HCT116 (cell line): ENCODE results near the gene GIT1. TPM values are rescaled to one million over a fixed set of nuclear protein-coding genes. Genes with fewer than 3 reads are reported as not detected.

Experiments used
- ATAC-seq: fragments of 200-7000 bp; cut with Tn5 transposase; 2 replicates; pipeline ENCODE4 v1.9.1; 2020; ENCODE audit warnings: mild to moderate bottlenecking, moderate library complexity
- BruUV-seq: library from RNA; stranded (reverse); fragments of 400-500 nt; replicated peaks from 2 replicates; lab custom pipeline; 2021; lab: Mats Ljungman, UMichigan
- CTCF ChIA-PET: fragments of 300-600 bp; sonication (Branson Sonifier 250); formaldehyde crosslinking; loops from one replicate; lab custom pipeline; 2021; ENCODE audit warnings: antibody characterized with exemption; lab: Charles Lee
- POLR2A ChIA-PET: fragments of 300-600, 350-600 bp; sonication (Branson Sonifier 250); formaldehyde crosslinking; loops from one replicate; lab custom pipeline; 2021; ENCODE audit warnings: antibody characterized with exemption; lab: Charles Lee
- RAD21 ChIA-PET, 2 experiments: fragments of 300-600 bp; sonication (Branson Sonifier 250); formaldehyde crosslinking; loops; one replicate each; lab custom pipeline; 2023; ENCODE audit warnings: low total read pairs in 2 of 2; ENCODE audit not compliant: uncharacterized antibody in 2 of 2, unreplicated experiment in 2 of 2, low non-redundant PET in 1 of 2; lab: Charles Lee
- DNase-seq: peaks from one replicate; pipeline ENCODE4 v3.0.0-alpha.2; 2010; ENCODE audit warnings: low read depth, low spot score
- H2AFZ ChIP-seq: fragments of 200-600 bp; shearing (Covaris generic), sonication (generic); 2 replicates; pipeline ENCODE4 v1.6.1; 2017; ENCODE audit warnings: low read depth, mixed run types, mixed read lengths, antibody characterized with exemption, low read length; ENCODE audit not compliant: poor library complexity, severe bottlenecking
- H3K27ac ChIP-seq: 2 replicates; pipeline ENCODE4 v1.5.1; 2012; ENCODE audit warnings: low read depth, low read length
- H3K27me3 ChIP-seq: fragments of 200-600 bp; sonication (generic); 2 replicates; pipeline ENCODE4 v1.6.1; 2016; ENCODE audit warnings: mixed run types, low read length, mixed read lengths; ENCODE audit not compliant: insufficient read depth
- H3K36me3 ChIP-seq, 2 experiments: fragments of 200-500 bp in 1 of 2; fragments of 200-600 bp in 1 of 2; sonication (Bioruptor generic) in 1 of 2; sonication (generic) in 1 of 2; 2 replicates each; pipeline versions ENCODE4 v1.5.1 to v1.6.1; 2014 to 2016; ENCODE audit warnings: low read length in 2 of 2, inconsistent platforms in 1 of 2, mixed read lengths in 1 of 2, mixed run types in 1 of 2; ENCODE audit not compliant: insufficient read depth in 2 of 2, control insufficient read depth in 1 of 2
- H3K4me1 ChIP-seq, 2 experiments: fragments of 200-600 bp in 1 of 2; sonication (generic) in 1 of 2; 2 replicates each; pipeline versions ENCODE4 v1.5.1 to v1.6.1; 2012 to 2017; ENCODE audit warnings: low read length in 2 of 2, inconsistent platforms in 1 of 2, mild to moderate bottlenecking in 1 of 2, mixed read lengths in 1 of 2, mixed run types in 1 of 2, moderate library complexity in 1 of 2; ENCODE audit not compliant: insufficient read depth in 2 of 2, control insufficient read depth in 1 of 2
- H3K4me2 ChIP-seq: fragments of 200-600 bp; sonication (generic); 2 replicates; pipeline ENCODE4 v1.6.1; 2017; ENCODE audit warnings: mixed run types, low read length, mixed read lengths
- H3K4me3 ChIP-seq, 2 experiments: fragments of 200-600 bp in 1 of 2; sonication (generic) in 1 of 2; replicated peaks in 1 of 2; 2 replicates each; pipeline ENCODE4 v1.5.1; 2011 to 2016; ENCODE audit warnings: low read length in 2 of 2, control low read depth in 1 of 2, low read depth in 1 of 2, mild to moderate bottlenecking in 1 of 2, mixed read lengths in 1 of 2, mixed run types in 1 of 2
- H3K79me2 ChIP-seq: fragments of 200-600 bp; sonication (generic); 2 replicates; pipeline ENCODE4 v1.6.1; 2017; ENCODE audit warnings: mild to moderate bottlenecking, mixed run types, low read length, moderate library complexity, mixed read lengths; ENCODE audit not compliant: insufficient read depth
- H3K9ac ChIP-seq: fragments of 200-600 bp; sonication (generic); 2 replicates; pipeline ENCODE4 v1.6.1; 2016; ENCODE audit warnings: low read length, mixed read lengths
- H3K9me2 ChIP-seq: fragments of 200-600 bp; sonication (generic), shearing (Covaris generic); 2 replicates; pipeline ENCODE4 v1.6.1; 2017; ENCODE audit warnings: mixed run types, mild to moderate bottlenecking, moderate library complexity; ENCODE audit not compliant: insufficient read depth
- H3K9me3 ChIP-seq, 2 experiments: fragments of 200-500 bp in 1 of 2; fragments of 200-600 bp in 1 of 2; sonication (Bioruptor generic) in 1 of 2; sonication (generic) in 1 of 2; 2 replicates each; pipeline ENCODE4 v1.6.1; 2014 to 2017; ENCODE audit warnings: low read length in 2 of 2, mixed read lengths in 2 of 2, inconsistent platforms in 1 of 2, low read depth in 1 of 2, mild to moderate bottlenecking in 1 of 2, mixed run types in 1 of 2, moderate library complexity in 1 of 2; ENCODE audit not compliant: control insufficient read depth in 1 of 2, insufficient read depth in 1 of 2
- H4K20me1 ChIP-seq: fragments of 200-600 bp; sonication (generic), shearing (Covaris generic); 2 replicates; pipeline ENCODE4 v1.6.1; 2017; ENCODE audit warnings: mixed run types, mild to moderate bottlenecking, moderate library complexity; ENCODE audit not compliant: insufficient read depth
- CBX3 ChIP-seq: IDR thresholded peaks from 2 replicates; pipeline ENCODE4 v1.6.1; 2012; ENCODE audit warnings: low read depth
- POLR2AphosphoS5 ChIP-seq: IDR thresholded peaks from 2 replicates; pipeline ENCODE4 v1.6.1; 2011; ENCODE audit warnings: mild to moderate bottlenecking, low read depth, low read length, moderate library complexity
- SRF ChIP-seq: IDR thresholded peaks from 2 replicates; pipeline ENCODE4 v1.6.1; 2012; ENCODE audit warnings: low read depth
- TCF7L2 ChIP-seq: IDR thresholded peaks from 2 replicates; pipeline ENCODE4 v1.7.0; 2011; ENCODE audit warnings: borderline replicate concordance, inconsistent platforms; ENCODE audit not compliant: insufficient read depth, insufficient read length; ENCODE audit errors: extremely low read depth
- YY1 ChIP-seq: IDR thresholded peaks from 2 replicates; pipeline ENCODE4 v1.6.1; 2011; ENCODE audit warnings: low read length, low read depth, moderate library complexity, mild to moderate bottlenecking; ENCODE audit not compliant: insufficient replicate concordance; ENCODE audit errors: extremely low read depth
- ZFX ChIP-seq: fragments of 450-650 bp; IDR thresholded peaks from 2 replicates; pipeline ENCODE4 v1.6.1; 2017
- intact Hi-C: fragments of 100-400 bp; cut with micrococcal nuclease; formaldehyde crosslinking; loops from 2 replicates; pipeline ENCODE4 v1.10.0; 2022
- total RNA-seq: library from RNA; stranded (reverse); gene quantifications from one replicate; pipeline ENCODE4 v1.2.1, GENCODE V29; 2021; ENCODE audit not compliant: unreplicated experiment
- TF ChIP-seq, protein P1 (sequence below): IDR thresholded peaks from 2 replicates; pipeline ENCODE4 v1.6.1; 2012; ENCODE audit warnings: low read depth

The GIT1 gene
- total RNA-seq, 1 experiment from 2014 or later, result 76.5 TPM

DNA sequence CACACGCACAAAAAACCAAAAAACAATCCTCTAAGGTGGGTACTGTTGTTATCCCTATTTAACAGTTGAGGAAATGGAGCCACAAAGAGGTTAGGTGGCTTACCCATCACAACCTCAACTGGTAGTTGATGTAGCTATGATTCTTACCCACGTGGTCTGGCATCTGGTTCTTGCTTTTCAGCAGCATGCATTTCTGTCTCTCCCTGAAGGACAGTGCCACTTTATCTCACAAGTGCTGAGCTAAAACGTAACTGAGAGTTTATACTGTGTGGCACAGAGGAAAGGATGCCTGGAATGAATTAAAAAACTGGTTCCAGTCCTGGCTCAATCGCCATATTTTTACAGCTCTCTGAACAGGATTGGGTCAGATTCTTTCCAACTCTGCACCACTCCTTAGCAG is 35.1 kb upstream of the GIT1 start:
- intact Hi-C loops, result no loop called here
- Histone ChIP-seq H3K36me3 (no peaks in the 10 kb centered on the region), H3K9ac (no peak overlapping the region), H3K9me3 (no peaks in the 10 kb centered on the region), H3K27ac (no peak overlapping the region), H3K4me1 (peaks cover 31 to 61% of the 10 kb centered on the region in 2 experiments), H4K20me1 (no peaks in the 10 kb centered on the region), H3K27me3 (no peaks in the 10 kb centered on the region), H3K4me3 (no peak overlapping the region), H3K9me2 (no peaks in the 10 kb centered on the region), H3K4me2 (peak overlapping the region; percentile 97), H2AFZ (no peak overlapping the region), H3K79me2 (no peaks in the 10 kb centered on the region)
- ATAC-seq, result no peak
- DNase-seq, result no peak
- TF ChIP-seq ZFX (no peak), CBX3 (no peak), SRF (no peak), POLR2AphosphoS5 (no peak), YY1 (no peak), TCF7L2 (no peak)
- TF ChIP-seq, protein P1, sequence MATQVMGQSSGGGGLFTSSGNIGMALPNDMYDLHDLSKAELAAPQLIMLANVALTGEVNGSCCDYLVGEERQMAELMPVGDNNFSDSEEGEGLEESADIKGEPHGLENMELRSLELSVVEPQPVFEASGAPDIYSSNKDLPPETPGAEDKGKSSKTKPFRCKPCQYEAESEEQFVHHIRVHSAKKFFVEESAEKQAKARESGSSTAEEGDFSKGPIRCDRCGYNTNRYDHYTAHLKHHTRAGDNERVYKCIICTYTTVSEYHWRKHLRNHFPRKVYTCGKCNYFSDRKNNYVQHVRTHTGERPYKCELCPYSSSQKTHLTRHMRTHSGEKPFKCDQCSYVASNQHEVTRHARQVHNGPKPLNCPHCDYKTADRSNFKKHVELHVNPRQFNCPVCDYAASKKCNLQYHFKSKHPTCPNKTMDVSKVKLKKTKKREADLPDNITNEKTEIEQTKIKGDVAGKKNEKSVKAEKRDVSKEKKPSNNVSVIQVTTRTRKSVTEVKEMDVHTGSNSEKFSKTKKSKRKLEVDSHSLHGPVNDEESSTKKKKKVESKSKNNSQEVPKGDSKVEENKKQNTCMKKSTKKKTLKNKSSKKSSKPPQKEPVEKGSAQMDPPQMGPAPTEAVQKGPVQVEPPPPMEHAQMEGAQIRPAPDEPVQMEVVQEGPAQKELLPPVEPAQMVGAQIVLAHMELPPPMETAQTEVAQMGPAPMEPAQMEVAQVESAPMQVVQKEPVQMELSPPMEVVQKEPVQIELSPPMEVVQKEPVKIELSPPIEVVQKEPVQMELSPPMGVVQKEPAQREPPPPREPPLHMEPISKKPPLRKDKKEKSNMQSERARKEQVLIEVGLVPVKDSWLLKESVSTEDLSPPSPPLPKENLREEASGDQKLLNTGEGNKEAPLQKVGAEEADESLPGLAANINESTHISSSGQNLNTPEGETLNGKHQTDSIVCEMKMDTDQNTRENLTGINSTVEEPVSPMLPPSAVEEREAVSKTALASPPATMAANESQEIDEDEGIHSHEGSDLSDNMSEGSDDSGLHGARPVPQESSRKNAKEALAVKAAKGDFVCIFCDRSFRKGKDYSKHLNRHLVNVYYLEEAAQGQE, result no peak
- POLR2A ChIA-PET, result interaction anchor here (1.4 kb wide), 2 partner anchors 15 to 32 kb away, joined by 3 to 5 read pairs; no protein-coding TSS in a partner anchor
- BruUV-seq, result no TSS peak
- CTCF ChIA-PET, result interaction anchor here (0.6 to 2.9 kb wide), 11 partner anchors 8 to 895 kb away, joined by 3 to 11 read pairs (median 4); no protein-coding TSS in a partner anchor
- RAD21 ChIA-PET, result interaction anchor here (1.0 to 1.3 kb wide), 2 partner anchors 15 kb away, joined by 3 read pairs; no protein-coding TSS in a partner anchor
